Islet precursor cell (in vitro differentiated cells): ENCODE measurements around the gene BAZ1B.
"Not testable (repeated sequence)": the region's sequence is repeated elsewhere in the genome, so short reads cannot be mapped to it uniquely, and the experiment has no call there.

ENCODE experiments used
- DNase-seq: peaks from one replicate; pipeline ENCODE4 v3.0.0-alpha.2; 2018

Gene BAZ1B

GRCh38 chr7:73423519-73424488 lies 98.3 kb downstream of the BAZ1B start:
- no peak for DNase-seq

DNA sequence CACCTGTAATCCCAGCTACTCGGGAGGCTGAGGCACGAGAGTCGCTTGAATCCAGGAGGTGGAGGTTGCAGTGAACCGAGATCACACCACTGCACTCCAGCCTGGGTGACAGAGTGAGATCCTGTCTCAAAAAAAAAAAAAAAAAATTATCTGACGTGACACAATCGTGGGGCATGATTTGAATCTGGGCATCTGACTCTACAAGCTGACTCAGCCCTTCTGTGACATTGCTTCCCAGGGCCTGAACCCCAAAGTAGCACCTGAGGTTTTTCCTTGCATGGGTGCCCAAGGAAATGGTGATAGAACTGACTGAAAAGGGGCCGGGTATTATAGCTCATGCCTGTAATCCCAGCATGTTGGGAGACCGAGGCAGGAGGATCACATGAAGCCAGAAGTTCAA lies 101.5 kb downstream of the BAZ1B start:
- DNase-seq = not testable (repeated sequence)

DNA sequence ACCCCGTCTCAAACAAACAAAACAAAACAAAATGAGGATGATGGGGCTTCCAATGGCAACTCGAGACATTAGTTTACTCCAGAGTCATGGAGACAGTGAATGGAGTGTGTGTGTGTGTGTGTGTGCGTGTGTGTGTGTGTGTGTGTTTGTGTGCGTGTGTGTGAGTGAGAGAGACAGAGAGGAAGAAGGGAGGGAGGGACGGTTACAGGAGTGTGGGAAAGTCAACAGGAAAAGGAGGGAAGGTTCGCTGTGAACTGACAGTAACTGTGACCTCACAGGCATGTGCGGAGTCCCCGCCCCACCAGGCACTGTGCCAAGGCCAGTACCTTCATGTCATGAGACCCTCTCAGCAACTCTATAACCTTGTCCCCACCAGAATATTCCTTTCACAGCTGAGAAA lies 102.1 kb downstream of the BAZ1B start:
- DNase-seq = not testable (repeated sequence)

DNA sequence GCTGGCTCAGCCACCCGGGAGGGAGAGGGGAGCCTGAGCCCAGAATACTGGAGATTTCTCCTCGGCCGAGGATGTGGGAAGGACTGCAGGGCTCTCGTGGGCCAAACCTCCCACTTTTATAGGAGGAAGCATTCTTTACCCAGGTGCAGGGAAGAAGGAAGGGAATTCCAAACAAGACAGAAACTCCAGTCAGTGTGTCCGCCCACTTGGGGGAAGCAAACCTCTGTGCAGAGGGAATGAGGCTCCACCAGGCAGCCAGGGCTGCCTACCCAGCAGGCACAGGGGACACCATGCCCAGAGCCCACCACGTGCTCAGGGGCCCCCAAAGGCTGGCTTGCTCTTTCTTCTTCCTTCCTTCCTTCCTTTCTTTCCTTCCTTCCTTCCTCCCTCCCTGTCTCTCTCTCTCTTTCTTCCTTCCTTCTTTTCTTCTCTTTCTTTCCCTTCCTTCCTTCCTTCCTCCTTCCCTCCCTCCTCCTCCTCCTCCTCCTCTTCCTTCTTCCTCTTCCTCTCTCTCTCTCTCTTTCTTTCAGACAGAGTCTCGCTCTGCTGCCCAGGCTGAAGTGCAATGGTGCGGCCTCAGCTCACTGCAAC lies 103.9 kb downstream of the BAZ1B start:
- DNase-seq = no peak

- DNase-seq = peak; percentile 79
Observed at GRCh38 chr7:73410541-73411131, 111.5 kb downstream of the BAZ1B start.

DNA sequence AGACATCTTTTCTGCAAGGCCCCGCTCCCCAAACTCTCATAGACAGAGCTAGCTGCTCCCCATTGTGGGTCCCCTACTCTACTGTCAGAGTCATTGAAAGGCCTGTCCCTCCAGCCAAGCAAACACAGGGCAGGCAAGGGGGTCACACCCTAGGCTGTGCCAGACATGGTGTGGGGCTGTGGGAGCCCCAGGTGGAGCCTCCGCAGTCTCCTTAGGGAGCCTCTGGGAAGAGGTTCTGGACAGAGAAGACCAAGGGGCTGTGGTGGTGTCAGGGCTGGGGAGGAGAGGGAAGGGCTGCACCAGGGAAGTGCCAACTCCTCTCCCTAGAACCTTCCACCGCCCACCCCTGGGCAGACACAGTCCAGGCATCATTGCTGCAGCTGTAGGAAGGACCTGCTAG lies 117.2 kb downstream of the BAZ1B start:
- not testable (repeated sequence) for DNase-seq

- not testable (repeated sequence) for DNase-seq
Observed at GRCh38 chr7:73399185-73400050, 122.7 kb downstream of the BAZ1B start.

GRCh38 chr7:73397521-73398281 lies 124.4 kb downstream of the BAZ1B start:
- DNase-seq = peak; percentile 61

- no peak for DNase-seq
Observed at GRCh38 chr7:73395538-73396503, 126.3 kb downstream of the BAZ1B start.

DNA sequence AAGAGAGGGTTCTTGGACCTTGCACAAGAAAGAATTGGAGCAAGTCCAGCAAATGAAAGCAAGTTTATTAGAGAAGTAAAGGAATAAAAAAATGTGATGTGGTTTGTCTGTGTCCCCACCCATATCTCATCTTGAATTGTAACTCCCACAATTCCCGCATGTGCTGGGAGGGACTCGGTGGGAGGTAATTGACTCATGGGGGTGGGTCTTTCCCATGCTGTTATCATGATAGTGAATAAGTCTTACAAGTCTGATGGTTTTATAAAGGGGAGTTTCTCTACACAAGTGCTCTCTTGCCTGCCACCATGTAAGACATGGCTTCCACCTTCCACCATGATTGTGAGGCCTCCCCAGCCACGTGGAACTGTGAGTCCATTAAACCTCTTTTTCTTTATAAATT lies 127.7 kb downstream of the BAZ1B start:
- no peak for DNase-seq

DNA sequence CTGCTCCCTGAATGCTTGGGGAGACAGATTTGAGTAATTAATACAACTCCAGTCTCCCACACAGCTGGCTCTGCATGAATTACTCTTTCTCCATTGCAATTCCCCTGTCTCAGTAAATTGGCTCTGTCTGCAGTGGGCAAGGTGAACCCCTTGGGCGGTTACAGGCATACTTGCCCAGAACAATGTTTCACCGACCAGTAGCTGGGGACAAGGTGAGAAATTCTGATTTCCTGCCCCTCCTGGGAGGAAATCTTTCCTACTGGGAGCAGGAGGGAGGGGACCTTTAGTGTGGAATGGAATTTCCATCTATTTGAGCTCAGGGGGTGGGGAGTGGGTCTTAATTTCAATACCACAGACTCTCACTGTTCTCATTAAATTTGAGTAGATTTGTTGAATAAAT lies 130.7 kb downstream of the BAZ1B start:
- DNase-seq = no peak
